ENCODE measurements around the gene ITGB6. TPM values are rescaled to one million over a fixed set of nuclear protein-coding genes. Genes with fewer than 3 reads are reported as not detected.
"Not testable (repeated sequence)": the region's sequence is repeated elsewhere in the genome, so short reads cannot be mapped to it uniquely, and the experiment has no call there.

ITGB6 gene
- total RNA-seq, 2 experiments from 2014 or later, result not detected

DNA sequence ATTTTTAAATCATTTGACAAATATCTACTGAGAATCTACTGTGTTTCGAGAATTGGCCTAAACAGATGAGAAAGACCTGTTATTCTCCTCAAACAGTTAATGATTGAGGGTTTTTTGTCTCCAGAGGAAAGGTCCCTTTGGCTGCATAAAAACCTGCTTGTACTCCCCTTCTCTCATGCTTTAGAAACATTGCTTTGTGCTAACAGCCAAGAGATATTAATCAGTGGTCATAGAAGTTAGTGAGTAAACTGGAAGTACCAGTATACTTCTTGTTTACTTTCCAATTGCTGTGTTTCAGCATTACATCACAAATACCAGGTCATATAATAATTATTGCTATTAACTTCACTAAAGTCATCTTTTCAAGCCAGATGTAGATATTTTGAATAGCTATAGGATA lies 34.1 kb downstream of the ITGB6 start:
- no peak overlapping the region for H3K4me3 Mint-ChIP-seq
- ChIA-PET POLR2A (no interaction called here), CTCF (no interaction called here)
- H3K36me3 Mint-ChIP-seq (ENCODE audit: low read depth), result no peaks in the 10 kb centered on the region
- no peak overlapping the region for H3K27ac Mint-ChIP-seq
- no peaks in the 10 kb centered on the region for H3K9me3 Mint-ChIP-seq
- no peak for DNase-seq
- no peaks in the 10 kb centered on the region for H3K4me1 Mint-ChIP-seq
- H3K27me3 Mint-ChIP-seq, result peaks cover 7% of the 10 kb centered on the region

DNA sequence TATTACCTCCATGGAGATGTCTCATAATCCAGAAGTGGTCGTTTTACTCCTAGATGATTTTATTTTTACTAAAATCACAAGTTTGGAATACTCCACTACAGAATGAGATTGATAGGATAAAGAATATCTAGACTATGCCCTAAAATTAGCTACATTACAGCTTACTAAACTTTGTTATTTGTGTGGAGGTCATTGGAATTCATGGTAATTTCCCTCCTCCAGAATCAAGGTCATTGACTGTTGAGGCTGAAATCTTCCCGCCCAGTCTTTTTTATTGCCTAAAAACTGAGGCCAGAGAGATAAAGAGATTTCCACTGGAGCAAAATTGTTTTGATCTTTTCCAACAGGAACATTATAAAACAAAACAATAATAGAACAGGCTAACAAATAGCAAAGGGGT lies 35.0 kb downstream of the ITGB6 start:
- Mint-ChIP-seq H3K9me3 (no peaks in the 10 kb centered on the region), H3K27ac (no peak overlapping the region), H3K4me3 (no peak overlapping the region), H3K36me3 (ENCODE audit: low read depth) (no peaks in the 10 kb centered on the region), H3K4me1 (no peaks in the 10 kb centered on the region), H3K27me3 (peaks cover 5% of the 10 kb centered on the region)
- CTCF ChIA-PET, result no interaction called here
- POLR2A ChIA-PET, result no interaction called here
- no peak for DNase-seq

DNA sequence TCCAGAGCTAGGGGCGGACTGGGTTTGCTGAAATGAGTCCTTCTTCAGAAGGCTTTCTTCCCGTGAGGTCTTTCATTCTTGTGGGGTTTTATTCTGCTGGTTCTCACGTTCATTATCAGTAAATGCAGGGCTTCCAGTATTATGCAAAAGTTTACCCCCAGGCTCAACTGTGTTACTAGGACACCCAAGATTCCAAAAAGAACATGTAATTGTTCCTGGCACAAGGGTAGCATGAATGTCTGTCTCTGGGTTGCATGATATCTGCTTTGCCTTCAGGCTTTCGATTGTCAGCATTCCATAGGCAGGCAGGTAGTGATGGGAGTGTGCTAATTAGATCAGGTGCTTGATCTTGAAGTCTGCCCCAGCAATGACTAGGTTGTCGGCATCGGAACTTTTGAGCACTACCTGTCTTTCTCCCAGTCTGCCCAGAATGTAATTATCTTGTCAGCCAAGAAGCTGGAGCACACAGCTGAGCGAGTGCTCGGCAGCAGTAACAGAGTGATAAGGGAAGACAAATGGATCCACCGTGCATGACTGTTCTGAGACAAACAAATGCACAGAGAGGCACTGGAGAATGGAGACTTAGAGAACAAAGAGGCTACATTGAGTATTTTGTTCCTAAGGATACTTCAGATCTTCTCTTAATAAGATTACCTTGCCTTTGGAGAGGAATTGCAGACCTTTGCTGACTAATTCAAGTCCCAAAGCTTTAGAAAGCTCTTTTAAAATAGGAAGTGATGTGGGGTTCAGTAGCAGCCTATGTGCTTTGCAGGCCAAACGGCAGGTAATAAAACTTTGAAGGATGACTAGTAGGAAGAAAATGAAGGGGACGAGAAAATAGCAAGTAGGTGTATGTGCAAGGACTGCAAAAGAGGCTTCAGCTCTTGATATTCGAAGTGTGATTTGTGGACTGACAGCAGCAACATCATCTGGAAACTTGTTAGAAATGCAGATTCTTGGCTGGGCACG lies 41.9 kb downstream of the ITGB6 start:
- no peaks in the 10 kb centered on the region for H3K36me3 Mint-ChIP-seq (ENCODE audit: low read depth)
- no peak for DNase-seq
- H3K27ac Mint-ChIP-seq, result no peak overlapping the region
- H3K27me3 Mint-ChIP-seq, result peaks cover 10% of the 10 kb centered on the region
- no peaks in the 10 kb centered on the region for H3K4me1 Mint-ChIP-seq
- no peaks in the 10 kb centered on the region for H3K9me3 Mint-ChIP-seq
- no peak overlapping the region for H3K4me3 Mint-ChIP-seq
- CTCF ChIA-PET, result no interaction called here
- POLR2A ChIA-PET, result interaction anchor here (0.6 kb wide), 1 partner anchor 782 kb away, joined by 4 read pairs; no protein-coding TSS in a partner anchor

DNA sequence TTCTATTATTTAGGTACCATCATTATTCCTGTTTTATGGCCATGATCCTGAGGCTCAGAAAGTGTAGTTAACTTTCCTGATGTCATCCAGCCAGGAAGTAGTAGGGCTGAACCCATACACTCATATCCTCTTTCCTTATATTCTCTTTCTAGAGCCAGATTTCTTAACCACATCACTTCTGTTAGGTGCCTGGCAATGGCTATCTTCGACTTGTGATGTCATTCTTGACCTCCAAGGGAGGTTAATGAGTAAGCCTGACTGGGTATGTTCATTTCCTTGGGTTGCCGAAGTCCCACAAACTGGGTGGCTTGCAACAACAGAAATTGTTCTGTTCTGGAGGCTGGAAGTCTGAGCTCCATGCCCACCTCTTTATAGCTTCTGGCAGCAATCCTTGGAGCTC lies 43.4 kb downstream of the ITGB6 start:
- ChIA-PET POLR2A (no interaction called here), CTCF (no interaction called here)
- Mint-ChIP-seq H3K4me3 (no peak overlapping the region), H3K27ac (no peak overlapping the region), H3K9me3 (peaks cover 2% of the 10 kb centered on the region), H3K27me3 (peaks cover 16% of the 10 kb centered on the region), H3K4me1 (no peaks in the 10 kb centered on the region), H3K36me3 (ENCODE audit: low read depth) (no peaks in the 10 kb centered on the region)
- no peak for DNase-seq

DNA sequence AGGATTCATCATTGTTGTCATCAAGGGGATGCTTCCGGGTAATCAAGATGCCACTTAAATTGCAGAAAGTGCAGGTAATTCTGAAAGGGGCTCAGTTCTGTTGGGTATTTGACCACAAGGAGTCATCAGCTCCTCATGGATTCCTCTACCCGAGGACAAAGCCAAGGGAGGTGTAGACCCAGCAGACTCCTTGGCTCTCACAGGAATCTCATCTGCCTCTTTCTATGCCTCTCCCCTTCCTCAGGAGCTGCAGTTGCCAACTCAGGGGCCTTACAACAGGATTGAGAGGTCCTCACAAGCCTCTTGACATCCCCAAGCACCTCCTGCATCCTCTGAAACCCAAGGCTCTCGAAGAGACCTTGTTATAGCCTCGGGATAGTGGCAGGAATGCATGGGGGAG lies 44.0 kb downstream of the ITGB6 start:
- Mint-ChIP-seq H3K4me3 (no peak overlapping the region), H3K27me3 (peaks cover 21% of the 10 kb centered on the region), H3K4me1 (no peaks in the 10 kb centered on the region), H3K27ac (no peak overlapping the region), H3K9me3 (peaks cover 2% of the 10 kb centered on the region), H3K36me3 (ENCODE audit: low read depth) (no peaks in the 10 kb centered on the region)
- no peak for DNase-seq
- CTCF ChIA-PET, result no interaction called here
- POLR2A ChIA-PET, result no interaction called here

DNA sequence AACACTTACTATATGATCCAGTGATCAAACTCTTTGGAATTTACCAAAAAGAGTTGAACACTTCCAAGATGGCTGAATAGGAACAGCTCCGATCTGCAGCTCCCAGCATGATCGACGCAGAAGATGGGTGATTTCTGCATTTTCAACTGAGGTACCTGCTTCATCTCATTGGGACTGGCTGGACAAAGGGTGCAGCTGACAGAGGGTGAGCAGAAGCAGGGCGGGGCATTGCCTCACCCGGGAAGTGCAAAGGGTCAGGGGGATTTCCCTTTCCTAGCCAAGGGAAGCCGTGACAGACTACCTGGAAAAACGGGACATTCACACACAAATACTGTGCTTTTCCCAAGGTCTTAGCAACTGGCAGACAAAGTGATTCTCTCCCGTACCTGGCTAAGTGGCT lies 51.7 kb downstream of the ITGB6 start:
- H3K27ac Mint-ChIP-seq; H3K4me3 Mint-ChIP-seq; H3K4me1 Mint-ChIP-seq; CTCF ChIA-PET; H3K9me3 Mint-ChIP-seq; H3K36me3 Mint-ChIP-seq (ENCODE audit: low read depth); DNase-seq; POLR2A ChIA-PET: not testable (repeated sequence)
- H3K27me3 Mint-ChIP-seq, result peaks cover 29% of the 10 kb centered on the region

DNA sequence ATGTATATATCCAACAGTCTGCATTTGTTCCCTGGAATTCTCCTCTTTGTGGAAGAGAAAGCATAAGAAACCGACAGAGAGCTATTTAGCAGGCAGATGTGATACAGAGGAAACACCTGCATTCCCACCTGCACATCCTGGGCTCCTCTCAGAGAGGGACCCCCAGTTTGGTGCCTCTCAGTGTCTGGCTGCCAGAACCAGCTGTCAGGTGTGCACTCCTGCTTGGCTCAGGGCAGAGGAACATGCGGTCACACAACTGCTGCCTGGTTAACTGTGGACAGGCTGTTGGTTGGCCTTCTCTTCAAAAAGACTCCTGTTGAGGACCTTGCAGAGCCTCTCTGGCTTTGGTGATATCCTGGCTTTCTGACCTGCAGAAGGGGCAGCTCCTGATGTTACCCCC lies 54.6 kb downstream of the ITGB6 start:
- Mint-ChIP-seq H3K27ac (no peak overlapping the region), H3K4me3 (no peak overlapping the region), H3K27me3 (peaks cover 17% of the 10 kb centered on the region), H3K9me3 (no peaks in the 10 kb centered on the region), H3K36me3 (ENCODE audit: low read depth) (no peaks in the 10 kb centered on the region), H3K4me1 (no peaks in the 10 kb centered on the region)
- ChIA-PET CTCF (no interaction called here), POLR2A (no interaction called here)
- DNase-seq, result no peak

DNA sequence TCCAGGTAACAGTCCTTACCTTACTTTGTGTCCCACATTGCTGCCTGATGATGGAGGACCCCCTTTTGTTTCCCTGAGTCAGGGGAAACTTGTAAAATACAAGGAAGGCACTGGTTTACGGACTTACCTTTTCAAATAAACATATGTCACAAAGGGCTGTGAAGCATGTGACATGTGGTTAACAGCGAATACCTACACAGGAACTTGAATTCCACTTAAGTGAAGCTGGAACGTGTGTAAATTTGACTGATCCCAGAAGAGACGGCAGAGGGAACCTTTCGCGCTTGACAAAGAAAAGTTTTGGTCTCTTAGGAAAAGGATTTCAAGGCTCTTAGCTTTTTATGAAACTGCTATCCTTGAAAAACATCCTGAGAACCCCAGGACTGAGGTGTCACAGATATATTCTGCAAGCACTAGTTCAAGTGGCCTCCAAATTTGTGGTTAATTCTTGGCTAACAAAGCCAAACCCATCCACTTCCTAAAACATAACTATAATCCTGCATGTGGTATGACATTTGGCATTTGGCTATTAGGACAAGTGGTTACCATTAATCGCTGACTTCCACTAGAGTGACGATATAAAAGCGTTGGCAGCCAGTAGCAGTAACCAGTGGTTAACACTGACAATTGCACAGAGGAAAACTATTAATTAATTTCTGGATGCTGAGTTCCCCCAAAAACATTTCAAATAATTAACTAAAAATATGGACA lies 55.6 kb downstream of the ITGB6 start:
- Mint-ChIP-seq H3K9me3 (no peaks in the 10 kb centered on the region), H3K4me3 (no peak overlapping the region), H3K4me1 (no peaks in the 10 kb centered on the region), H3K27me3 (peaks cover 23% of the 10 kb centered on the region), H3K36me3 (ENCODE audit: low read depth) (no peaks in the 10 kb centered on the region), H3K27ac (no peak overlapping the region)
- ChIA-PET POLR2A (no interaction called here), CTCF (no interaction called here)
- no peak for DNase-seq

DNA sequence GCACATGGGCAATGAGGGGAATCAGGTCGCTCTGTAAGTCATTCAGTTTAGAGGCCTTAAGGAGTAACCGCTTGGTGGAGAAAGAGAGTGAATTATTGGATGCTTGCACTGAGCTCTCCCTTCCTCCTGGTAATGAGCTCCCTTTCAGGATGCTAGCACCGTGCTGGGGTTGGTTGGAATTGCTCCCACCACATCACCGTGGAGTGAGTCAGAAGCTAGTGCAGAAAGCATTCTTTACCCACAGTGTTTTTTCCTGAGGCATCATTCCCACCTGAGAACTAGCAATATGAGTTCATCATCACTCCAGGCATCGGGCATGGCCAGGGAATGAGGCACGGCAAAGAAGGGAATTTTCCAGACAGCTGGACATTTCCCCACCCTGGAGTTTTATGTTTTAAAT lies 57.6 kb downstream of the ITGB6 start:
- Mint-ChIP-seq H3K9me3 (no peaks in the 10 kb centered on the region), H3K4me1 (no peaks in the 10 kb centered on the region), H3K4me3 (no peak overlapping the region), H3K27ac (no peak overlapping the region), H3K27me3 (peaks cover 22% of the 10 kb centered on the region), H3K36me3 (ENCODE audit: low read depth) (no peaks in the 10 kb centered on the region)
- ChIA-PET CTCF (no interaction called here), POLR2A (no interaction called here)
- no peak for DNase-seq

DNA sequence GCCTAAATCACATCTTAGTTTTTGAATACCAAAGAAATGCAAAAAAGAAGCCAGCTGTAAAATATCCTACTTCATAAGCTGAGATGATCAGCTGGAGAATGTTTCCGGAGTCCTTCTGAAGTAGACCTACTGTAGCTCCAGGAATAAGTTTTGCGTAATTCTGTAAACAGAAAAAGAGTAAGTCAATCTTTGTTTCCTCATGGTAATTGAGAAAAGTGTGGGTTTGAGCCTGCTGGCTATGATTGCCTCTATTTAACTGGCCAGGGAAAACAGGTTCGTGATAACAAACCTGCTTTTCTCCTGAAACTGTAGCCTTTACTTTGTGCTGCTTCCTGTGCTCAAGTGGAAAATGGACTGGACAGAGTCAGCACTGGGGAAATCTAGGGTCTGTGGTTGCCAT lies 58.2 kb downstream of the ITGB6 start:
- POLR2A ChIA-PET, result no interaction called here
- no peak overlapping the region for H3K27ac Mint-ChIP-seq
- no peak overlapping the region for H3K4me3 Mint-ChIP-seq
- H3K4me1 Mint-ChIP-seq, result no peaks in the 10 kb centered on the region
- no peaks in the 10 kb centered on the region for H3K36me3 Mint-ChIP-seq (ENCODE audit: low read depth)
- CTCF ChIA-PET, result no interaction called here
- H3K9me3 Mint-ChIP-seq, result no peaks in the 10 kb centered on the region
- H3K27me3 Mint-ChIP-seq, result peaks cover 22% of the 10 kb centered on the region
- DNase-seq, result no peak

DNA sequence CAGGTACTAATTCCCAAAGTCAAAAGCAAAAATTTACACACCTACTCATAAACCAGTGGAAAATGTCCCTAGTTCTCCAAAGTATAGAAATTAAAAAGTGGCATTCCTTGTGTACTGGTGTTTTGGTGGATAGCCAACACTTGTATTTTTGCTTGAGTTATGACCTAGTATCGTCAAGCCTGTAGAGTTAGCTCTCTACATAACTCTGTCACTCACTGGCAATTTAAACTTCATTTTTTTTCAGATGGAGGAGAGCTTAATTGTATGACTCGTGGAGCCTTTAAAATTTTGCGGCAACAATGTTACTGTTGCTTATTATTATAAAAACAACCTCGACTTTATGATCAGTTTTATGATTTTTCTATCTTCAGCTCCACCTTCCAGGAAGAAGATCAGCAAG lies 58.7 kb downstream of the ITGB6 start:
- no peak overlapping the region for H3K4me3 Mint-ChIP-seq
- H3K9me3 Mint-ChIP-seq, result no peaks in the 10 kb centered on the region
- H3K4me1 Mint-ChIP-seq, result no peaks in the 10 kb centered on the region
- no peak overlapping the region for H3K27ac Mint-ChIP-seq
- peaks cover 20% of the 10 kb centered on the region for H3K27me3 Mint-ChIP-seq
- no peaks in the 10 kb centered on the region for H3K36me3 Mint-ChIP-seq (ENCODE audit: low read depth)
- ChIA-PET CTCF (no interaction called here), POLR2A (no interaction called here)
- DNase-seq, result no peak

DNA sequence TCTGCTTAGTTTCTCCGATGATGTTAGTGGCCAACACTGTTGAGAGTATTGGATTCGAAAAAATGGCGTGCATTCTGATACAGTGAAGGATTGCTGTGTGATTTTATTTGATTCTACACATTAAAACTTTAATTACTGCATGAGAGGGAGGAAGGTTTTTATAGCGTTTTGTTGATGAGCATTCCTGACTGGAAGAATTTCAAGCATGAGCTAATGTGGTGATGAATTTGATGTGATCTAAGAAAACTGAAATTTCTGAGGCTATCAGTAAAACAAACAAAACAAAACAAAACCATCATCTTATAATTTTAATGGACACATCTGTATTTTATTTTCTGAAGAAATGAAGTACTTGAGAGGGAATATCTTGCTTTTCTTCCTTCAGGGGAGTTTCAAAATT lies 59.6 kb downstream of the ITGB6 start:
- ChIA-PET POLR2A (no interaction called here), CTCF (no interaction called here)
- Mint-ChIP-seq H3K4me3 (no peak overlapping the region), H3K36me3 (ENCODE audit: low read depth) (no peaks in the 10 kb centered on the region), H3K27ac (no peak overlapping the region), H3K27me3 (peaks cover 17% of the 10 kb centered on the region), H3K9me3 (no peaks in the 10 kb centered on the region), H3K4me1 (no peaks in the 10 kb centered on the region)
- DNase-seq, result no peak

DNA sequence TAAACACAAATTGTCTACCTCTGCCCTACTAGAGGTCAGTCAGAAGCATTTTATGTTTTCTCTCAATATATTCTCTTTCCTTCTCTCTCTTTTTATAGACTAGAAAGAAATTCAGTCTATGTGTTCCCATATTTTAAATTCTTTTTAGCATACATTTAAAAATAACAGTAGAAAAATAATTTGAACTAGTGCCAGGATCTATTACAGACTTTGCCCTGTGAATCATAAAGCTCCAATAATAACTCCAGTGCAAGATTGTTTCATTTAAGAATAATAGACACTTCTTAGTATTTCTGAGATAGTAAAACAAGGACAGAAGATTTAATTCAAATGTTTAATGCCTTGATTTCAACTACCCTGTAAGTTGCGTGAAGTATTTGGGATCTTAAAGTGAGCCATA lies 60.1 kb downstream of the ITGB6 start:
- Mint-ChIP-seq H3K27me3 (peaks cover 14% of the 10 kb centered on the region), H3K36me3 (ENCODE audit: low read depth) (no peaks in the 10 kb centered on the region), H3K27ac (no peak overlapping the region), H3K4me3 (no peak overlapping the region), H3K4me1 (no peaks in the 10 kb centered on the region), H3K9me3 (no peaks in the 10 kb centered on the region)
- POLR2A ChIA-PET, result no interaction called here
- no peak for DNase-seq
- CTCF ChIA-PET, result no interaction called here

DNA sequence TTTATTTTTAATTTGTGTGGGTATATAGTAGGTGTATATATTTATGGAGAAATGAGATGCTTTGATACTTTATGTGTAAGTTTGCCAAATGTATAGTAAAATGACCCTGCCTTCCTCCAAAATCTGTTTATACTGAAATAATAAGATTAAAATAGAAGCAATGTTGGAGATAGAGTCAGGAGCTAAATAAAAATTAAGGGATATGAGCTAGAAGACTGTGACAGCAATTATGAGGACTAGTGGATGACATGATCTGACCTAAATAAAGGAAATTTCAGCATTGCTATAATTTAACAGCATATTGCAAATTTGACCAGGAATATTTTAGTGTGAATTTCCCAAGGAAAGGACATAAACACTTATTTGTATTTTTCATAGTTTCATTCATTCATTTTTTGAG lies 60.7 kb downstream of the ITGB6 start:
- H3K27me3 Mint-ChIP-seq, result peaks cover 13% of the 10 kb centered on the region
- POLR2A ChIA-PET, result no interaction called here
- H3K4me3 Mint-ChIP-seq, result no peak overlapping the region
- no peaks in the 10 kb centered on the region for H3K9me3 Mint-ChIP-seq
- no peaks in the 10 kb centered on the region for H3K4me1 Mint-ChIP-seq
- CTCF ChIA-PET, result no interaction called here
- H3K36me3 Mint-ChIP-seq (ENCODE audit: low read depth), result no peaks in the 10 kb centered on the region
- DNase-seq, result no peak
- H3K27ac Mint-ChIP-seq, result no peak overlapping the region
